GM12878 (cell line): ENCODE measurements around the gene TXNDC5. TPM values are rescaled to one million over a fixed set of nuclear protein-coding genes. Genes with fewer than 3 reads are reported as not detected.

Experiments used
- ATAC-seq: fragments of 200-7000 bp; cut with Tn5 transposase; 3 replicates; pipeline ENCODE4 v1.9.1; 2020; ENCODE audit warnings: mild to moderate bottlenecking, moderate library complexity
- BruUV-seq: library from RNA; stranded (reverse); fragments of 400-500 nt; replicated peaks from 2 replicates; lab custom pipeline; 2021; lab: Mats Ljungman, UMichigan
- CTCF ChIA-PET: fragments of 300-600 bp; sonication (Branson Sonifier 250); formaldehyde crosslinking; extraction: SDS; loops from one replicate; lab custom pipeline; 2021; ENCODE audit warnings: inconsistent platforms; lab: Yijun Ruan, JAX
- POLR2A ChIA-PET: fragments of 350-600 bp; formaldehyde crosslinking; extraction: SDS; loops from one replicate; lab custom pipeline; 2021; ENCODE audit warnings: inconsistent platforms; lab: Charles Lee
- RAD21 ChIA-PET: fragments of 300-600 bp; sonication (Branson Sonifier 250); formaldehyde crosslinking; loops from one replicate; lab custom pipeline; 2023; ENCODE audit warnings: antibody characterized with exemption; ENCODE audit not compliant: unreplicated experiment; lab: Charles Lee
- SMC1A ChIA-PET: fragments of 300-600 bp; sonication (Branson Sonifier 250); formaldehyde crosslinking; loops from one replicate; lab custom pipeline; 2023; ENCODE audit not compliant: unreplicated experiment, uncharacterized antibody; lab: Charles Lee
- DNase-seq: peaks from one replicate; pipeline ENCODE4 v3.0.0-alpha.2; 2011; ENCODE audit warnings: low read depth, low spot score
- FAIRE-seq: peaks from 3 replicates; lab custom pipeline; 2011; peaks lifted over from hg19 to GRCh38; lab: Jason Lieb, UNC
- H2AFZ ChIP-seq: 2 replicates; pipeline ENCODE4 v1.6.0; 2011; ENCODE audit warnings: low read depth, low read length, control low read depth; ENCODE audit not compliant: control insufficient read depth
- H3K27ac ChIP-seq: 2 replicates; pipeline ENCODE4 v1.5.1; 2011; ENCODE audit warnings: control low read depth; ENCODE audit not compliant: control insufficient read depth, insufficient read depth
- H3K27me3 ChIP-seq, 2 experiments: replicated peaks in 1 of 2; 2 replicates each; pipeline versions ENCODE4 v1.6.0 to v1.6.1; 2011; ENCODE audit warnings: low read length in 1 of 2; ENCODE audit not compliant: control insufficient read depth in 2 of 2, insufficient read depth in 2 of 2
- H3K36me3 ChIP-seq, 2 experiments: 2 replicates each; pipeline ENCODE4 v1.5.1; 2011; ENCODE audit warnings: low read length in 1 of 2; ENCODE audit not compliant: control insufficient read depth in 2 of 2, insufficient read depth in 2 of 2
- H3K4me1 ChIP-seq: 2 replicates; pipeline ENCODE4 v1.6.1; 2011; ENCODE audit warnings: mild to moderate bottlenecking, low read length, moderate library complexity, mixed read lengths; ENCODE audit not compliant: control insufficient read depth, insufficient read depth
- H3K4me2 ChIP-seq: 2 replicates; pipeline ENCODE4 v1.6.0; 2011; ENCODE audit warnings: control low read depth; ENCODE audit not compliant: control insufficient read depth, insufficient read depth
- H3K4me3 ChIP-seq: fragments of 200-600 bp; sonication (generic); 2 replicates; pipeline ENCODE4 v1.5.1; 2016
- H3K79me2 ChIP-seq: 2 replicates; pipeline ENCODE4 v1.6.0; 2011; ENCODE audit warnings: low read length; ENCODE audit not compliant: control insufficient read depth, insufficient read depth
- H3K9ac ChIP-seq: 2 replicates; pipeline ENCODE4 v1.8.0; 2011; ENCODE audit warnings: low read length, control low read depth, mixed read lengths; ENCODE audit not compliant: control insufficient read depth, insufficient read depth
- H3K9me3 ChIP-seq: replicated peaks from 3 replicates; pipeline ENCODE4 v1.5.1; 2011; ENCODE audit warnings: mild to moderate bottlenecking, low read length; ENCODE audit not compliant: control insufficient read depth, insufficient read depth
- H4K20me1 ChIP-seq: 2 replicates; pipeline ENCODE4 v1.6.0; 2011; ENCODE audit not compliant: control insufficient read depth, insufficient read depth
- CHD2 ChIP-seq: IDR thresholded peaks from 2 replicates; pipeline ENCODE4 v1.6.1; 2011; ENCODE audit warnings: low read depth, low read length, improper control_type of control experiment, borderline replicate concordance
- E2F8 ChIP-seq: fragments of 450-650 bp; IDR thresholded peaks from 2 replicates; pipeline ENCODE4 v1.6.1; 2018; ENCODE audit warnings: mild to moderate bottlenecking, low read depth, moderate library complexity; ENCODE audit not compliant: partially characterized antibody
- POU2F2 ChIP-seq: IDR thresholded peaks from 3 replicates; pipeline ENCODE4 v1.6.1; 2011; ENCODE audit warnings: low read depth, mild to moderate bottlenecking, low read length, borderline replicate concordance
- RB1 ChIP-seq: fragments of 450-650 bp; formaldehyde crosslinking; IDR thresholded peaks from 2 replicates; pipeline ENCODE4 v1.6.1; 2017; ENCODE audit warnings: mild to moderate bottlenecking, borderline replicate concordance
- SP1 ChIP-seq: IDR thresholded peaks from one replicate; pipeline ENCODE4 v1.6.1; 2011; ENCODE audit warnings: low read depth, low read length
- SREBF2 ChIP-seq: IDR thresholded peaks from 2 replicates; pipeline ENCODE4 v1.6.1; 2012; ENCODE audit warnings: mild to moderate bottlenecking, low read length
- YY1 ChIP-seq: IDR thresholded peaks from 2 replicates; pipeline ENCODE4 v1.6.1; 2011; ENCODE audit warnings: low read depth, mild to moderate bottlenecking, low read length
- ZNF384 ChIP-seq: IDR thresholded peaks from 2 replicates; pipeline ENCODE4 v1.6.1; 2012; ENCODE audit warnings: low read depth, mild to moderate bottlenecking, low read length, improper control_type of control experiment, borderline replicate concordance
- WGBS: methylation state at CpG from one replicate; pipeline ENCODE4 v1.1.6; 2016; ENCODE audit warnings: low lambda C conversion rate; ENCODE audit not compliant: insufficient replicate concordance, insufficient coverage; ENCODE audit errors: missing lambda C conversion rate; 5-methylcytosine and 5-hydroxymethylcytosine counted together
- in situ Hi-C: fragments of 300-500 bp; cut with MboI; formaldehyde crosslinking; loops from 9 replicates; pipeline ENCODE4 v1.14.3; 2018; ENCODE audit warnings: mixed read lengths
- intact Hi-C: fragments of 100-400 bp; cut with micrococcal nuclease; formaldehyde crosslinking; loops from one replicate; pipeline ENCODE4 v1.14.2; 2022; ENCODE audit not compliant: unreplicated experiment
- polyA plus RNA-seq, 11 experiments: library from polyadenylated mRNA; depleted of rRNA in 4 of 11; unstranded in 6 of 11; stranded (reverse) in 5 of 11; fragments of >200 nt; fragmentation: Nextera tagmentation in 4 of 11; fragmentation: Illumina TruSeq in 1 of 11; extraction: Ambion mirVana in 4 of 11; extraction: Trizol in 1 of 11; gene quantifications; 1 replicate in 1 of 11; 2 replicates in 10 of 11; pipeline versions ENCODE4 v1.2.1 to v1.2.3, GENCODE V29; 2011 to 2016; ENCODE audit warnings: inconsistent platforms in 2 of 11, missing spikeins in 2 of 11, low read depth in 1 of 11
- total RNA-seq, 4 experiments: library from RNA; depleted of rRNA in 3 of 4; stranded (reverse); fragments of >200 nt in 3 of 4; fragmentation: Illumina TruSeq in 1 of 4; extraction: Trizol in 1 of 4; gene quantifications; 2 replicates each; pipeline versions ENCODE4 v1.2.1 to v1.2.3, GENCODE V29; 2013 to 2021
- TF ChIP-seq, protein P1 (sequence below): fragments of 150-350 bp; IDR thresholded peaks from 2 replicates; pipeline ENCODE4 v1.6.1; 2016; ENCODE audit warnings: low read depth, low read length

The TXNDC5 gene
- total and polyA plus RNA-seq, 10 of the 15 experiments (the other 5 are each of a cell fraction or from before 2014, with no cell fraction given) = 7.2 to 181 (median 132) TPM

DNA sequence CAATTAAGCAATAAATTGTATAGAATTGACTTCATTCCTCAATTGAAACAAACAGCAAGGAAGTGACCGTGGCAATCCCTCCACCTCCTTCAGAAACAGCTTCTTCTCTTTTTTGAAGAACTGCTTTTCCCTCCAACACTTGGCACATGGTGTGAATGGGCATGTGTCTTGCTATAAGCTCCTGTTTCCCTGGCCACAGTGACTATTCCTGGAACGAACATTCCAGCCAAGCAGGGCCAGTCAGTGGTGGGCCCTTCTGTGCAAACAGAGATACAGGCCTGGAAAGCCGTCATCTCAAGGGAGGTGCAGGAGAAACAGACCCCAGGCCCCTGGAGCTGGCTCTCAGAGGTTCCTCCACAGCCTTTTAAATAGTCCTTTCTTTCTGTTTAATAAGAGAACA, 6.9 kb downstream of the TXNDC5 start:
- ATAC-seq = no peak
- FAIRE-seq = no peak

More for the DNA sequence above, 6.9 kb downstream of the TXNDC5 start:
- TF ChIP-seq E2F8 (no peak), SREBF2 (no peak), CHD2 (no peak), ZNF384 (no peak), SP1 (no peak), YY1 (no peak), RB1 (no peak), POU2F2 (no peak)
- TF ChIP-seq, protein P1, sequence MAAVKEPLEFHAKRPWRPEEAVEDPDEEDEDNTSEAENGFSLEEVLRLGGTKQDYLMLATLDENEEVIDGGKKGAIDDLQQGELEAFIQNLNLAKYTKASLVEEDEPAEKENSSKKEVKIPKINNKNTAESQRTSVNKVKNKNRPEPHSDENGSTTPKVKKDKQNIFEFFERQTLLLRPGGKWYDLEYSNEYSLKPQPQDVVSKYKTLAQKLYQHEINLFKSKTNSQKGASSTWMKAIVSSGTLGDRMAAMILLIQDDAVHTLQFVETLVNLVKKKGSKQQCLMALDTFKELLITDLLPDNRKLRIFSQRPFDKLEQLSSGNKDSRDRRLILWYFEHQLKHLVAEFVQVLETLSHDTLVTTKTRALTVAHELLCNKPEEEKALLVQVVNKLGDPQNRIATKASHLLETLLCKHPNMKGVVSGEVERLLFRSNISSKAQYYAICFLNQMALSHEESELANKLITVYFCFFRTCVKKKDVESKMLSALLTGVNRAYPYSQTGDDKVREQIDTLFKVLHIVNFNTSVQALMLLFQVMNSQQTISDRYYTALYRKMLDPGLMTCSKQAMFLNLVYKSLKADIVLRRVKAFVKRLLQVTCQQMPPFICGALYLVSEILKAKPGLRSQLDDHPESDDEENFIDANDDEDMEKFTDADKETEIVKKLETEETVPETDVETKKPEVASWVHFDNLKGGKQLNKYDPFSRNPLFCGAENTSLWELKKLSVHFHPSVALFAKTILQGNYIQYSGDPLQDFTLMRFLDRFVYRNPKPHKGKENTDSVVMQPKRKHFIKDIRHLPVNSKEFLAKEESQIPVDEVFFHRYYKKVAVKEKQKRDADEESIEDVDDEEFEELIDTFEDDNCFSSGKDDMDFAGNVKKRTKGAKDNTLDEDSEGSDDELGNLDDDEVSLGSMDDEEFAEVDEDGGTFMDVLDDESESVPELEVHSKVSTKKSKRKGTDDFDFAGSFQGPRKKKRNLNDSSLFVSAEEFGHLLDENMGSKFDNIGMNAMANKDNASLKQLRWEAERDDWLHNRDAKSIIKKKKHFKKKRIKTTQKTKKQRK = no peak
- TF ChIP-seq, all 136 proteins: peak for 0
- H4K20me1 ChIP-seq = peaks cover 9% of the 10 kb centered on the region; the same call in 1 of the 2 replicates
- no peak for DNase-seq
- peaks cover 39% of the 10 kb centered on the region for H3K79me2 ChIP-seq
- POLR2A ChIA-PET = no interaction called here
- H3K27me3 ChIP-seq = no peaks in the 10 kb centered on the region
- no peak overlapping the region for H3K27ac ChIP-seq
- peaks cover 17 to 48% of the 10 kb centered on the region in 2 experiments for H3K36me3 ChIP-seq
- H3K9ac ChIP-seq = no peak overlapping the region
- CTCF ChIA-PET = interaction anchor here (1.2 kb wide), 1 partner anchor 89 kb away, joined by 3 read pairs; no protein-coding TSS in a partner anchor
- H3K9me3 ChIP-seq = no peaks in the 10 kb centered on the region
- RAD21 ChIA-PET = no interaction called here
- SMC1A ChIA-PET = interaction anchor here (1.1 to 2.0 kb wide), 4 partner anchors 9 to 89 kb away, joined by 3 to 6 read pairs (median 3); no protein-coding TSS in a partner anchor
- in situ Hi-C loops (no loop called here), intact Hi-C loops (no loop called here)
- no peak overlapping the region for H3K4me3 ChIP-seq
- no TSS peak for BruUV-seq
- WGBS = 95% methylated on average over 3 of the region's 3 CpGs
- H3K4me1 ChIP-seq = peaks cover 27% of the 10 kb centered on the region
- H3K4me2 ChIP-seq = no peak overlapping the region
- no peak overlapping the region for H2AFZ ChIP-seq
